DMS53 treated with DMSO at 0.1 percent for 48 hours (cell line): ENCODE data around the gene CLIC6.
A peak's percentile ranks its signal among the peaks of the same experiment; 100 is the strongest.
"Not testable (repeated sequence)": the region's sequence is repeated elsewhere in the genome, so short reads cannot be mapped to it uniquely, and the experiment has no call there.

Experiments
- DNase-seq: peaks from one replicate; lab custom pipeline; 2025; ENCODE audit not compliant: unreplicated experiment; lab: John Stamatoyannopoulos, UW

The CLIC6 gene

DNA sequence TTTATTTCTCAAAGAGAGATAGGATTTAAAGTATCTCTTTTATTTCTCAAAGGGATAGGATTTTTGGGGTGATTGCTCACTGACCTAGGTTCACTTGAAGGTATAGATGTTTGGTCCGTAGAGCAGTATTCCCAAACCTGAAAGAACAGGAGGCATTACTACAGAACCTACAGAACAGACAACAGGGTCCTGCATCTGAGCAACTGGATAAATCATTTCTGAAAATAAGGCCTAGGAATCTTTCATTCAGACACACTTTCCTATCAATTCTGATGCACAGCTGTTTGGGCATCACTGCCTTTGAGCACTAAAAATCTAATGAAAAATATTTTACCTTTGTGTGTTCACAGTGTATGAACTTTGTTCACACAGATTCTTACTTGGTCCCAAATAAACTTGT lies 17.2 kb upstream of the CLIC6 start:
- no peak for DNase-seq

DNA sequence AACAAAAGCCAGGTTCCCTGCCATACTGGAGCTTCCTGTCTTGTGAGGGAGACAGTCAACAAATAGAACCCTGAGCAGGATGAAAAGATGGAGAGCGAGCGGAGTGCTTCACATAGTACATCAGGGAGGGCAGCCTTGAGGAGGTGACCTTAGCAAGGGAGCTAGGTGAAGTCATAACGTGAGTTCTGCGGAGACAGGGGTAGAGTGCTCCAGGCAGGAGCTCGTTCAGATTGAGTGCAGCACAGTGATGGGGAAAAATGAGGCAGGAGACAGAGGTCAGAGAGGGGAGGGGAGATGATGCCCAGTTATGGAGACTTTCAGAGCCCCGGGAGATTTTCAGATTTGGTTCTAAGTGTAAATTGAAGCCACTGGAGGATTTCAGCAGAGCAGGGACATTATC lies 15.3 kb upstream of the CLIC6 start:
- no peak for DNase-seq

DNA sequence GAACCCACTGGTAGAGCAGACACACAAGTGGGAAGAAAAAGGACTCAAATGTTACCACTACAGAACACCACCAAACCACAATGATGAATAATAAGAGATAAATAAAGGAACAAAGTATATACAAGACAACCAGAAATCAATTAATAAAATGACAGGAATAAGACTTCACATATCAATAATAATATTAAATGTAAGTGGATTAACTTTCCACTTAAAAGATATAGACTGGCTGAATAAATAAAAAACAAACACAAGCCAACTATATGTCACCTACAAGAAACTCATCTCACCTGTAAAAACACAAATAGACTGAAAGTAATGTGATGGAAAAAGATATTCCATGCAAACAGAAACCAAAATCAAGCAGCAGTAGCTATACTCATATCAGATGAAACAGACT lies 6.9 kb upstream of the CLIC6 start:
- no peak for DNase-seq

DNA sequence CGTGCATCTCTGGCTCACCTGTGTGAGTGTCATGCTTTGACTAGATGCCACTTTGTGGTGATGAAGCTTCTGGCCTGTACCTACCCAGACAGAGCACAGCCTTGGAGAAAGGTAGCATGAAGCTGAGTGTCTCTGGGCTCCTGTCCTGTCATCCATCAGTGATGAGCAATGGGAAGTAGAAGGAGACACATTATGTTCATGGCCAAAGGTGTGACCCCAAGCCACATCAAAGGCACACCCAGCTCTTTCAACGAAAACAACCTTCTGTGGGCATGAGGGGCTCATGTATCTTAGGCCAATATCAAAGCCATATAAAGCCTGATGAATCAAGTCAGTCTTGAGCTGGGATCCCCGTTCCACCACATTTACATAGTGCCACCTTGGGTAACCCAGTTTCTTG lies 1.0 kb upstream of the CLIC6 start:
- DNase-seq = no peak

DNA sequence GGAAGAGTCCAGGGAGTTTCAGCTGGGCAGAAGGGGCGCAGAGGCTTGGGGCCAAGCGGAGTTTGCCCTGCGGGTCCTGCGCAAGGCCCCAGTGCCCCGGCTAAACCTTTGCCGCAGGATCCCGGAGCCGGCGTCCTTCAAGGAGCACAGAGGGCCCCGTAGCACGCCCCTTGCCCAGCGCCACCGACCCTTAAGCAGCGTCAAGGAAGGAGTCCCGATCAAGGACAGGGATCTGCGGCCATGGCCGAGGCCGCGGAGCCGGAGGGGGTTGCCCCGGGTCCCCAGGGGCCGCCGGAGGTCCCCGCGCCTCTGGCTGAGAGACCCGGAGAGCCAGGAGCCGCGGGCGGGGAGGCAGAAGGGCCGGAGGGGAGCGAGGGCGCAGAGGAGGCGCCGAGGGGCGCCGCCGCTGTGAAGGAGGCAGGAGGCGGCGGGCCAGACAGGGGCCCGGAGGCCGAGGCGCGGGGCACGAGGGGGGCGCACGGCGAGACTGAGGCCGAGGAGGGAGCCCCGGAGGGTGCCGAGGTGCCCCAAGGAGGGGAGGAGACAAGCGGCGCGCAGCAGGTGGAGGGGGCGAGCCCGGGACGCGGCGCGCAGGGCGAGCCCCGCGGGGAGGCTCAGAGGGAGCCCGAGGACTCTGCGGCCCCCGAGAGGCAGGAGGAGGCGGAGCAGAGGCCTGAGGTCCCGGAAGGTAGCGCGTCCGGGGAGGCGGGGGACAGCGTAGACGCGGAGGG lies 520 bp downstream of the CLIC6 start:
- no peak for DNase-seq

DNA sequence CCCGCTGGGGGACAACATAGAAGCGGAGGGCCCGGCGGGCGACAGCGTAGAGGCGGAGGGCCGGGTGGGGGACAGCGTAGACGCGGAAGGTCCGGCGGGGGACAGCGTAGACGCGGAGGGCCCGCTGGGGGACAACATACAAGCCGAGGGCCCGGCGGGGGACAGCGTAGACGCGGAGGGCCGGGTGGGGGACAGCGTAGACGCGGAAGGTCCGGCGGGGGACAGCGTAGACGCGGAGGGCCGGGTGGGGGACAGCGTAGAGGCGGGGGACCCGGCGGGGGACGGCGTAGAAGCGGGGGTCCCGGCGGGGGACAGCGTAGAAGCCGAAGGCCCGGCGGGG lies 1.1 kb downstream of the CLIC6 start:
- DNase-seq = not testable (repeated sequence)

DNA sequence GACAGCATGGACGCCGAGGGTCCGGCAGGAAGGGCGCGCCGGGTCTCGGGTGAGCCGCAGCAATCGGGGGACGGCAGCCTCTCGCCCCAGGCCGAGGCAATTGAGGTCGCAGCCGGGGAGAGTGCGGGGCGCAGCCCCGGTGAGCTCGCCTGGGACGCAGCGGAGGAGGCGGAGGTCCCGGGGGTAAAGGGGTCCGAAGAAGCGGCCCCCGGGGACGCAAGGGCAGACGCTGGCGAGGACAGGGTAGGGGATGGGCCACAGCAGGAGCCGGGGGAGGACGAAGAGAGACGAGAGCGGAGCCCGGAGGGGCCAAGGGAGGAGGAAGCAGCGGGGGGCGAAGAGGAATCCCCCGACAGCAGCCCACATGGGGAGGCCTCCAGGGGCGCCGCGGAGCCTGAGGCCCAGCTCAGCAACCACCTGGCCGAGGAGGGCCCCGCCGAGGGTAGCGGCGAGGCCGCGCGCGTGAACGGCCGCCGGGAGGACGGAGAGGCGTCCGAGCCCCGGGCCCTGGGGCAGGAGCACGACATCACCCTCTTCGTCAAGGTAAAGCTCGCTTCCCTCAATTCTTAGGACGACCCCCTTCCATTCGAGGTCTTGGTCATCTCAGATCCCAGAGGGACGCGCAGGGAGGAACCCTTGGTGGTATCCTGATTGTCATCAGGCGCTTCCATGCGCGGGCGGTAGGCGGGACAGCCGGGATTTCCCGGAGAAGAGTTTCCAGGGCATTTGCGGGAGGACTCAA lies 1.6 kb downstream of the CLIC6 start:
- DNase-seq = no peak

DNA sequence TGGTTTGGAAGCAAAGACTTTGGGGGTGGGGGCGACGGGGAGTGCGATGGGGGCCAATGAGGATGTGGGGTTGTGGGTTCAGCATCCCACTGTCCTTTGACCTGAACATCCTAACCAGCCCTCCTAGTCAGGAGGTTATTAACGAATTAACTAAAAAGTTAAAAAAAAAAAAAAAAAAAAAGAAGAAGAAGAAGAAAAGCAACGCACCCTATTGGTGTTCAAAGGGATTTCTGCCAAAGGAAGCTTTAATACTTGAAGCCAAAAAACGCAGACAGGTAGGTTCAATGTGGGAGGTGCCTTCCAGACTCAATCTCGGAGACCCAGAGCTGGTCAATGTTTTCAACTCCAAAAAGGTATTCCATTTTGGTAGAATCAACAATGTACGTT lies 2.2 kb downstream of the CLIC6 start:
- DNase-seq = no peak

DNA sequence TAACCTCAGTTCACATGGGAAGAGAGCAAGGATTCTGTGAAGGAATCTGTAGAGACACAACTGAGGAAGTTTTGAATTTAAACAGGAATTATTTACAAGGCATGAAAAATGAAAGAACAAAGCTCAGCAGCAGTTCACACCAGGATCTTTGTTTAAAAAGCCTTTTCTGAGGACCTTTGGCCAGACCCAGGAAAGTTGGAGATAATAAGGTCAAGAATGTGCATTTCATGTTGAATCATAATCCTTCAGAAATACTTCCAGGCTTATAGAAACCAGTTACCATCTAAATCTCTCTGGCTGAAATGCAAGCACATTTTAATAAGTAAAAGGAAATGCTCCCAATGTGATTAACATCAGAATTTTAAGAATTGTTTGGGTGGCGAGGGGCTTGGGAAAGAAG lies 2.7 kb downstream of the CLIC6 start:
- no peak for DNase-seq

DNA sequence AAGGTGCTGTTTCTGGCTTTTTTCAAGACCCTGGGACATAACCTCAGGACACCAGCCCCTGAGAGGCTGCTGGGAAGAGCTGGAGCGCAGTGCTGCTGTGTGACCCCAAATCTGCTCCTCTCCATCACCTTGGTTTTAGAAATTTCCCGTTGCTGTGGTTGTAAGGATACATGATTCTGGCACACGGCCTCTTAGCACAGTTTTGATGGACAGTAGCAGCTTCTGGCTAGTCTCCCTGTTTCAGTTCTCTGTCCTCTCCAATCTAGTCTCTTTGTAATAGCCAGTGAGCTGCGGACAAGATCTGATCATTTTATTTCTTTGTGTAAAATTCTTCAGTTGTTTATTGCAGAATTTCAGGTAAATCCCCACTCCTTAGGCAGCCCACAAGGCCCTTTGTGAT lies 3.1 kb downstream of the CLIC6 start:
- DNase-seq = no peak

DNA sequence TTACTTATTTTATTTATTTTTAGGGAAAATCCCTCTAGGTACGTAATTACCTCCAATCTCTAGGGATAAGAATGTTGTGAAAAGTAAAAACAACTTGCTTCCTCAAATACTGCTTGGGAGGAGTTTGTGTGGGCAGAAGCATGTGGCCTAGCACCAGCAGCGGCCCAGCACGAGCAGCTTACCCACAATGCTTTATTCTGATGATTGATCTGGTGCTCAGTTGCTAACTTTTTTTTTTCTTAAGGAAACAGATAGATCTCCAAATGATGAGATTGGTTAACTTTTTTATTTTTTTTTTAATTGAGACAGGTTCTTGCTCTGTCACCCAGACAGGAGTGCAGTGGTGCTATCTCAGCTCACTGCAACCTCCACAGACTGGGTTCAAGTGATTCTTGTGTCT lies 4.2 kb downstream of the CLIC6 start:
- no peak for DNase-seq

DNA sequence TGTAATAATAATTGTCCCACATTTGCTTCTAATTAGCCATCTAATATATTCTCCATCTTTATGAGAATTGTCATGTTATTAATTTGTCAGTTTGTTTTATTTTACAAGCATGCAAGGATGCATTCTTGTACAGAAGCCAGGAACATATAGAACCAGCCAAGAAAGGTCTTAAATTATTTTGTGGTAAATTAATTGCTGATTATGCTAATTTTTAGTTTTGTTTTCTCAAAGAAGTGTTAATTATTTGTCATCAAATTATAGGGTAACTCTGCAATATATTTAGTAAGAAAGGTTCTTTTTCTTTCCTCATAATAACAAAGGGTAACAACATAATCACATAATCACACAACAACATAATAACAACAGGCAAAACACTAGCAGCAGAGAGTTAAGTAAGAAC lies 5.7 kb downstream of the CLIC6 start:
- no peak for DNase-seq

DNA sequence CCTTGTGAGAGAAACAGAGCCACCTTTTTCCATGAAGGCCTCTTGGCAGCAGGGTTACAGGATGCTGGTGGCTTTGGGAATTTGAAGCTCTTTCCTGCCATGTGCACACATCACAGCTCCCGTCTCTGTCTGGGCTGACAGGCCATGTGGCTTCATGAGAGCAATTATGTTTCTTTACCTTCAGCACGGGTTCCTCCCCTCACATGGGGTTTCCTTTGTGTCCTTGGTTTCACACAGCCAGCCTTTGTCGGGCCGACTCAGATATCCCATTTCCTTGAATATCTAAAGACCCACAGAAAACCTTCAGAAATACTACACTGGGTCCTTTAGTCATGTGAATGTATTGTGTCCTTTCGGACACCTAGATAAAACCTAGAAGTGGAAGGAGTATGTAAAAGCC lies 7.1 kb downstream of the CLIC6 start:
- DNase-seq = no peak

DNA sequence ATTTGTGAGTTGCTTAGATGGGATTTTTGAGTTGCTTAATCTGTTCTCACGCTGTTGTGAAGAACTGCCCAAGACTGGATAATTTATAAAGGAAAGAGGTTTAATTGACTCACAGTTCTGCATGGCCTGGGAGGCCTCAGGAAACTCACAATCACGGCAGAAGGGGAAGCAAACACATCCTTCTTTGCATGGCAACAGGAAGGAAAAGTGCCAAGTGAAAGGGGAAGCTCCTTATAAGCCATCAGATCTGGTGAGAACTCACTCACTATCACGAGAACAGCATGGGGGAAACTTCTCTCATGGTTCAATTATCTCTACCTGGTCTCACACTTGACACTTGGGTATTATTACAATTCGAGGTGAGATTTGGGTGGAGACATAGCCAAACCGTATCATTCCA lies 10.3 kb downstream of the CLIC6 start:
- DNase-seq = no peak

DNA sequence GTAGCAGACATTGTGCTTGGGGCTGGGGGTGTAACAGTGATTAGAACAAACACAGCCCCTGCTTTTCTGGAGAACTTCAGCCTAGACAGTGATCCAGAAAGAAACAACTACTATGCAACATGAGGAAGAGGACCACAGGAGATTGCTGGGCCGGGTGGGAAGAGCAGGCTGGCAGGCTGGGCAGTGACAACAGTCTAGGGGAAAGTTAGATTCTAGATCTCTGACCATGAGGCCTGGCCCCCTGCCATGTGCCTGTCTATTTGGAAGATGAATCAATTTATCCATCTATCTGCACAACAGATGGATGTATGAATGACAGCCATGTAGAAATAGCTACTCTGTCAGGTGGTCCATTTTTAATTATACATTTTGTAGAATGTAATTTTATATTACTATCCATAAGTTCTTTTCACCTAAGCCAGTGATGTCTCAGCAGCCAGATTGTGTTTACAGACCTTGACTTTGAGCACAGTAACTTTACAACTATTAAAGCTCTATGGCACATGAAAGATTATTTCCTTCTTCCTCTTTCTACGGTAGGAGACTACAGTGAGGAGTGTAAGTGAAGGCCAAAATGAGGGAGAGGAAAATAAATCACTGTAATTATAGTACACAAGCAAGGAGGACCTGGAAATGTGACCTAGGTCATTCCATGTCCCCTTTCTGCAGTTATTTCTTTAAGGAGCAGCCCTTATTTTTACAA lies 15.5 kb downstream of the CLIC6 start:
- DNase-seq = no peak

DNA sequence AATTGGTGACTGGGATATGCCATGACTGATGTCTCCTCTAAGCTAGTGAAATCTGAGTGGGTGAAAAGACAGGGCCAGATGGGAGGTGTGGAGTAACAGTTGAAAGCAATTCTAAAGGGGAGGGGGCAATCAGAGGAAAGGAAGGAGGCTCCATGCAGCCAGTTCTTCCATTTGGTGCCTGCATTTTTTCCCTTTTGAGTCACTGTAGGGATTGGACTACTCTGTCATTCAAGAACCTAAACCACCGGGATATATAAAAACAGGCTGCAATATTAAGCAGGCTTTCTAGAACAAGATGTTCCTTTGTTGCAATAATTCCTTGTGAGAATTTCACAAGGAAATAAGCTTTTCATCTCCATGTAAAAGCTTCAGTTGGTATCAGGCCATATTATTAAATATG lies 18.3 kb downstream of the CLIC6 start:
- DNase-seq = no peak

DNA sequence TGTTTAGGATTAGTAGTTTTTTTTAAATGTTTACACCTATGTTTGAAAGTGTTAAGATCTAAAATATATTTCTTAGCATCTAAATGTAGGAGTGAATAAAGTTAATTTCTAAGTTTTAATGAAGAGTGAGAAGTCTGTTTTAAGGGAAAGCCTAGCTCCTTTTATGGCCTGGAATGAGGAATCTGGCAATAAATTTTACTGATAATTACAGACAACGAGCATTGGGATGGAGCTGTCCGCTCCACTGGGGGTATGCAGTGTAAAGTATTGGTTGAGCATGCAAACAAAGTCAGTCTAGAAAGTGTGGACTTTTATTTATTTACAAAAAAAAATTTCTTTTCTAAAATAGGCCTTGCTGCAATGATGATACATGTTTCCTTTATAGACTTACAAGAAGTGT lies 19.0 kb downstream of the CLIC6 start:
- no peak for DNase-seq

DNA sequence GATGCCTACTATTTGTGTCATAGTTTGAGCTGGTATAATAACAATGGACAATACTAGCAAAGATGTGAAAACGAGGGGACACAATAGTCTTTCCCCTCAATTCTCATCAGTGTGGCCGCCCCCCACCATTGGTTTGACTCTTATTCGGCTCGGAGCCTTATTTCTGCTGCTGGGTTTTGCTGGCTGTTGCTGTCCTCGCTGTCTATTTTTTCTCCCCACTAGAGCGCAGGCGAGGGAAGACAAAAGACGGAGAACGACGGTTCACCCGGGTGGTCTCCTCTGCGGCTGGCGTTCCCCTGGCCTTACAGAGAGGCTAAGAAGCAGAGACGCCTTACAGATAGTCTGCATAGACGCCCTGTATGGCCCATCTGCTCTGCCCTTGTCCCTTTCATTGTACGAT lies 19.4 kb downstream of the CLIC6 start:
- no peak for DNase-seq

DNA sequence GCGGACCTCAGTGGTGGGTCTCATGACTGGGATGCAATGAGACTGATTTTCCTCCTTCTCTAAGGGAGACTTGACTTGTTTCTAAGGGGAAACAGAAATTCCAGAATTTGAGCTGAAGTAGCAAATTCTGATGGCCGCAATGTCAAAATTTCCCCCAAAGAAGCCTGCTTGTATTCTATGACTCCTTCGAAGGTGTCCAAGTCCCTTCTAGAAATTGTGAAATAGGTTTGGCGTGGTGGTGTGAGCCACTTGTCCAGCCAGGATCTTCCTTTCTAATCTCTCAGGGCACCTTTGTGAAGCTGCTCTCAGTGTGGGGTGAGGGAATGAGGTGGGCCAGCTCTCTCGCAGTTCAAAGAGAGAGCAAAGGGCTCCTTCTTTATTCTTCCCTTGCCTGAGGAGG lies 19.9 kb downstream of the CLIC6 start:
- DNase-seq = no peak

DNA sequence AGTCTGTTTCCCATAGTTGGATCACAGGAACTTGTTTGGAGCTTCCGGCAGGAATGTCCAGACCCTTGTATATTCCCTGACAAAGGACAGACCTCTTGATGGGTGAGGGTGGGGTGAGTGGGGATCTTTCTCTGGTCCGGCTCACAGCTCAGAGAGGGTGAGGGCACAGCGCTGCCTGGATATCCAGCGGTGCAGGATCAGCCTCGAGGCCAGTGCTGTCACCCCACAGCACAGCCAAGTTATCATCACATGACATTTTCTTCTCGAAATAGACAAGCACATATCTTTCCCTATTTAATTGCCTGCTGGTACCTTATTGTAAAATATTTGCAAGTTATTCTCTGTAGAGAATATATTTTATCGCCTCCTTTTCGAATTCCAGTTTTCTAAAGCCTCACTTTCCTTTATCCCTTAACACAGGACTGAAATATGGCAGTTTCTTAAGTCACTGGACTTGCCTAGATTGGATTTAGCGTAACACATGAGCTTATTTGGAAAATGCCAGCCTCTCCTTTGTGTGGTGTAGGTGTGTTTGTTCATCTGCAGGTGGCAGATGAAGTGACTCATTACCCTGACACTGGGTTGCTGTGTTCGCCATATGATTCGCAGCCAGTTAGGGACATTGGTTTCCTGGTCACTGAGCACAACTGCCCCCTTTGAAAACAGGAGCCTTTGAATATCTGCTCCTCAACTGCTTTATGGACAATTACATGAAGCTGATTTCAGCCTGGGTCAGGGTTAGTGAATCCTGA lies 21.4 kb downstream of the CLIC6 start:
- peak; percentile 96 for DNase-seq

DNA sequence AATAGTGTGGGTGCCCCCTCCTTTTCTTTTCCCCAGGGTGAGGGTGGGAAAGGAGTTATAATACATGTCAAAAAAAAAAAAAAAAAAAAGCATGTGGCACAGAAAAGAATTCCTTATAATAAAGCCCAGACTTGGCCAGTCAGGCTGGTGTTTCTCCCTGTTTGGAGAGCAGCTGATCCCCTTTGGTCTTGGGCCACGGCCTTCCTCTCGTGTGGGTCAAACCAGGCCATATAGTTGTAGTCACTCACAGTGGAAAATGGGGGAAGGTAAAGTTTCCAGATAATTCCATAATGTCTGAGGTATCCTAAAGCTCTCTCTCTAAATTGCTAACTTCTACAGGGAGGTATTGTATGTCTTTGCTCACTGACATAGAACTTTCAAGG lies 22.0 kb downstream of the CLIC6 start:
- peak; percentile 54 for DNase-seq
